Prostate gland (tissue), 2 donors: Measurements from ENCODE around the gene ZNF593OS.

Experiments
- POLR2A ChIP-seq: fragments of 450-650 bp; IDR thresholded peaks from one replicate; pipeline ENCODE4 v1.6.1; 2016; ENCODE audit warnings: antibody characterized with exemption, mild to moderate bottlenecking
- POLR2AphosphoS5 ChIP-seq: sonication (generic); formaldehyde crosslinking; IDR thresholded peaks from one replicate; pipeline ENCODE4 v1.6.1; 2017; ENCODE audit warnings: antibody characterized with exemption
- TF ChIP-seq, protein P1 (sequence below), 4 experiments: fragments of 200-600 bp in 2 of 4; fragments of 450-650 bp in 2 of 4; sonication (generic) in 2 of 4; IDR thresholded peaks; 1 replicate in 3 of 4; 2 replicates in 1 of 4; pipeline ENCODE4 v1.5.1; 2016 to 2019; ENCODE audit warnings: antibody characterized with exemption in 4 of 4, mild to moderate bottlenecking in 2 of 4, moderate library complexity in 2 of 4

DNA sequence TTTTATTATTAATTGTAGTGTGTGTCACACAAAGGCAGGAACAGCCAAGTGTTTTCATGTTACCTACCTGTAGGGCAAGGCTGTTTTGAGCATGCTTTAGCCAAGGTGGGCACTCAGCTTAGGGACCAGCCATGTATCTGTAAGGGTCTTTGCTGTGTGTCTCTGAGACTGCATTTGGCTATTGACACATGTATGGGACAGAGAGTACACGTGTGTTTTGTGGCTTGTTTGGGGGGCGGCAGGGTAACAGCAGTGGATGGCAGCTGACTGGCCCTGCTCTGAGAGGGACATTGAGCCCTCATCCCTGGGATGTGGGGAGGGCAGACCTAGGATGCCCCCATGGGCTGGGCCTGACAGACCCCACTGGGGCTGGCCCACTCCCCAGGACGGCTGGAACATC lies 25.7 kb upstream of the ZNF593OS start:
- TF ChIP-seq, protein P1, sequence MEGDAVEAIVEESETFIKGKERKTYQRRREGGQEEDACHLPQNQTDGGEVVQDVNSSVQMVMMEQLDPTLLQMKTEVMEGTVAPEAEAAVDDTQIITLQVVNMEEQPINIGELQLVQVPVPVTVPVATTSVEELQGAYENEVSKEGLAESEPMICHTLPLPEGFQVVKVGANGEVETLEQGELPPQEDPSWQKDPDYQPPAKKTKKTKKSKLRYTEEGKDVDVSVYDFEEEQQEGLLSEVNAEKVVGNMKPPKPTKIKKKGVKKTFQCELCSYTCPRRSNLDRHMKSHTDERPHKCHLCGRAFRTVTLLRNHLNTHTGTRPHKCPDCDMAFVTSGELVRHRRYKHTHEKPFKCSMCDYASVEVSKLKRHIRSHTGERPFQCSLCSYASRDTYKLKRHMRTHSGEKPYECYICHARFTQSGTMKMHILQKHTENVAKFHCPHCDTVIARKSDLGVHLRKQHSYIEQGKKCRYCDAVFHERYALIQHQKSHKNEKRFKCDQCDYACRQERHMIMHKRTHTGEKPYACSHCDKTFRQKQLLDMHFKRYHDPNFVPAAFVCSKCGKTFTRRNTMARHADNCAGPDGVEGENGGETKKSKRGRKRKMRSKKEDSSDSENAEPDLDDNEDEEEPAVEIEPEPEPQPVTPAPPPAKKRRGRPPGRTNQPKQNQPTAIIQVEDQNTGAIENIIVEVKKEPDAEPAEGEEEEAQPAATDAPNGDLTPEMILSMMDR (IDR thresholded peaks at IDR 0.05), result no peak
- TF ChIP-seq POLR2A (no peak), POLR2AphosphoS5 (no peak)
